Spinal cord (tissue), 10 donors: Measurements from ENCODE around the gene FRZB. TPM values are rescaled to one million over a fixed set of nuclear protein-coding genes. Genes with fewer than 3 reads are reported as not detected.
A peak's percentile ranks its signal among the peaks of the same experiment; 100 is the strongest.

Experiments used
- DNase-seq, 6 donors: peaks; one replicate each; pipeline versions ENCODE4 v3.0.0 to v3.0.0-alpha.2; 2013 to 2015; ENCODE audit warnings: low spot score in 6 of 6, low read depth in 4 of 6
- H3K27ac ChIP-seq: one replicate; pipeline ENCODE4 v1.5.1; 2013; ENCODE audit warnings: low read depth, low read length, control low read depth
- H3K27me3 ChIP-seq: one replicate; pipeline ENCODE4 v1.6.1; 2013; ENCODE audit warnings: low read length; ENCODE audit not compliant: control insufficient read depth, insufficient read depth
- H3K36me3 ChIP-seq: one replicate; pipeline ENCODE4 v1.6.1; 2013; ENCODE audit warnings: low read length; ENCODE audit not compliant: control insufficient read depth, insufficient read depth
- H3K4me1 ChIP-seq: one replicate; pipeline ENCODE4 v1.6.1; 2013; ENCODE audit warnings: low read length; ENCODE audit not compliant: control insufficient read depth, insufficient read depth
- H3K4me3 ChIP-seq: one replicate; pipeline ENCODE4 v1.5.1; 2013; ENCODE audit warnings: low read depth, low read length, control low read depth
- H3K9me3 ChIP-seq: one replicate; pipeline ENCODE4 v1.6.1; 2013; ENCODE audit warnings: low read length; ENCODE audit not compliant: control insufficient read depth, insufficient read depth
- WGBS: methylation state at CpG from one replicate; pipeline ENCODE4 v1.1.5; 2013; ENCODE audit warnings: missing lambda C conversion rate; ENCODE audit not compliant: insufficient coverage; 5-methylcytosine and 5-hydroxymethylcytosine counted together
- polyA plus RNA-seq, 2 donors: library from polyadenylated mRNA; unstranded; fragments of 120-200 nt; gene quantifications; one replicate each; pipeline ENCODE4 v1.2.1, GENCODE V29; 2013; ENCODE audit not compliant: insufficient read length in 2 of 2
- total RNA-seq, 2 donors: library from RNA; depleted of rRNA in 1 of 2; stranded (reverse); fragments of 120-200 nt in 1 of 2; fragments of >200 nt in 1 of 2; gene quantifications; one replicate each; pipeline versions ENCODE4 v1.2.3 to v1.2.4, GENCODE V29; 2013 to 2014
- donor health status: healthy.

Gene FRZB
- total and polyA plus RNA-seq, 4 donors: 21.8 to 68.5 (median 32.7) TPM

GRCh38 chr2:182870227-182870626 is 3.8 kb upstream of the FRZB start:
- peaks cover 18% of the 10 kb centered on the region for H3K4me1 ChIP-seq
- H3K27me3 ChIP-seq: peaks cover 18% of the 10 kb centered on the region
- H3K4me3 ChIP-seq: no peak overlapping the region
- H3K27ac ChIP-seq: no peak overlapping the region
- H3K9me3 ChIP-seq: no peaks in the 10 kb centered on the region
- DNase-seq: no peak
- WGBS: 17% methylated on average over 1 of the region's 1 CpG
- no peaks in the 10 kb centered on the region for H3K36me3 ChIP-seq

GRCh38 chr2:182868054-182868796 is 1.8 kb upstream of the FRZB start:
- H3K27me3 ChIP-seq: peaks cover 18% of the 10 kb centered on the region
- no peaks in the 10 kb centered on the region for H3K9me3 ChIP-seq
- H3K27ac ChIP-seq: no peak overlapping the region
- WGBS: 50% methylated on average over 1 of the region's 6 CpGs
- H3K36me3 ChIP-seq: no peaks in the 10 kb centered on the region
- DNase-seq: peak in 2 of 6 donors; percentile 27 to 49
- H3K4me3 ChIP-seq: no peak overlapping the region
- H3K4me1 ChIP-seq: peaks cover 18% of the 10 kb centered on the region

GRCh38 chr2:182867426-182868053 is 1.1 kb upstream of the FRZB start:
- peaks cover 18% of the 10 kb centered on the region for H3K4me1 ChIP-seq
- H3K36me3 ChIP-seq: no peaks in the 10 kb centered on the region
- peaks cover 18% of the 10 kb centered on the region for H3K27me3 ChIP-seq
- WGBS: 0% methylated on average over 1 of the region's 12 CpGs
- H3K27ac ChIP-seq: peak overlapping the region; percentile 11
- no peaks in the 10 kb centered on the region for H3K9me3 ChIP-seq
- DNase-seq: peak in 2 of 6 donors; percentile 40 to 55
- peak overlapping the region; percentile 59 for H3K4me3 ChIP-seq

GRCh38 chr2:182866095-182866460 is 359 bp downstream of the FRZB start:
- WGBS: 13% methylated on average over 19 of the region's 19 CpGs
- peak in 2 of 6 donors; percentile 54 to 65 for DNase-seq
- Histone ChIP-seq H3K4me1 (peaks cover 18% of the 10 kb centered on the region), H3K36me3 (no peaks in the 10 kb centered on the region), H3K9me3 (no peaks in the 10 kb centered on the region), H3K27ac (no peak overlapping the region), H3K4me3 (peak overlapping the region; percentile 59), H3K27me3 (peaks cover 18% of the 10 kb centered on the region)

- no peaks in the 10 kb centered on the region for H3K9me3 ChIP-seq
- 80% methylated on average over 1 of the region's 4 CpGs for WGBS
- no peak overlapping the region for H3K4me3 ChIP-seq
- peaks cover 18% of the 10 kb centered on the region for H3K27me3 ChIP-seq
- H3K4me1 ChIP-seq: peaks cover 18% of the 10 kb centered on the region
- H3K27ac ChIP-seq: no peak overlapping the region
- DNase-seq: peak in 2 of 6 donors; percentile 54 to 74
- no peaks in the 10 kb centered on the region for H3K36me3 ChIP-seq
These were observed 1.4 kb downstream of the FRZB start for GRCh38 chr2:182864949-182865570.

- H3K9me3 ChIP-seq: no peaks in the 10 kb centered on the region
- no peak for DNase-seq
- H3K4me3 ChIP-seq: no peak overlapping the region
- peaks cover 18% of the 10 kb centered on the region for H3K4me1 ChIP-seq
- H3K27me3 ChIP-seq: peaks cover 18% of the 10 kb centered on the region
- no peak overlapping the region for H3K27ac ChIP-seq
- no peaks in the 10 kb centered on the region for H3K36me3 ChIP-seq
These were observed 2.8 kb downstream of the FRZB start for GRCh38 chr2:182863642-182864041.

- DNase-seq: peak in 2 of 6 donors; percentile 44 to 57
- H3K36me3 ChIP-seq: no peaks in the 10 kb centered on the region
- no peaks in the 10 kb centered on the region for H3K9me3 ChIP-seq
- peaks cover 12% of the 10 kb centered on the region for H3K27me3 ChIP-seq
- no peak overlapping the region for H3K4me3 ChIP-seq
- peaks cover 13% of the 10 kb centered on the region for H3K4me1 ChIP-seq
- H3K27ac ChIP-seq: no peak overlapping the region
- WGBS: 43% methylated on average over 3 of the region's 5 CpGs
These were observed 4.3 kb downstream of the FRZB start for GRCh38 chr2:182862091-182862490.

GRCh38 chr2:182860858-182861257 is 5.6 kb downstream of the FRZB start:
- WGBS: no CpG with 5 or more reads among the region's 2 CpGs
- Histone ChIP-seq H3K36me3 (no peaks in the 10 kb centered on the region), H3K27me3 (peaks cover under 1% of the 10 kb centered on the region)

GRCh38 chr2:182858671-182859070 is 7.8 kb downstream of the FRZB start:
- Histone ChIP-seq H3K9me3 (no peaks in the 10 kb centered on the region), H3K27me3 (no peaks in the 10 kb centered on the region), H3K27ac (no peak overlapping the region), H3K36me3 (no peaks in the 10 kb centered on the region), H3K4me1 (no peaks in the 10 kb centered on the region), H3K4me3 (no peak overlapping the region)
- no CpG with 5 or more reads among the region's 3 CpGs for WGBS
- DNase-seq: no peak

More at GRCh38 chr2:182860858-182861257, 5.6 kb downstream of the FRZB start:
- DNase-seq: no peak
- no peak overlapping the region for H3K27ac ChIP-seq
- H3K9me3 ChIP-seq: no peaks in the 10 kb centered on the region
- H3K4me1 ChIP-seq: peaks cover 1% of the 10 kb centered on the region
- no peak overlapping the region for H3K4me3 ChIP-seq
